NCI-H2196 treated with DMSO at 0.1 percent for 48 hours (cell line): ENCODE measurements around the gene AIPL1.

Experiments used
- DNase-seq: peaks from one replicate; lab custom pipeline; 2025; ENCODE audit not compliant: unreplicated experiment; lab: John Stamatoyannopoulos, UW

AIPL1 gene

GRCh38 chr17:6467567-6467966, 32.6 kb upstream of the AIPL1 start:
- DNase-seq: no peak

GRCh38 chr17:6465206-6466003, 30.5 kb upstream of the AIPL1 start:
- DNase-seq: no peak

- no peak for DNase-seq
These were observed 29.6 kb upstream of the AIPL1 start for GRCh38 chr17:6464446-6465041.

GRCh38 chr17:6463616-6464445, 28.9 kb upstream of the AIPL1 start:
- DNase-seq: no peak

- DNase-seq: no peak
These were observed 27.8 kb upstream of the AIPL1 start for GRCh38 chr17:6462692-6463091.

GRCh38 chr17:6461792-6462524, 27.0 kb upstream of the AIPL1 start:
- no peak for DNase-seq

- DNase-seq: no peak
These were observed 26.3 kb upstream of the AIPL1 start for GRCh38 chr17:6461246-6461645.

GRCh38 chr17:6460531-6461161, 25.7 kb upstream of the AIPL1 start:
- DNase-seq: no peak

- DNase-seq: no peak
These were observed 23.6 kb upstream of the AIPL1 start for GRCh38 chr17:6458460-6458950.

- no peak for DNase-seq
These were observed 23.0 kb upstream of the AIPL1 start for GRCh38 chr17:6457688-6458459.

- peak; percentile 28 for DNase-seq
These were observed 22.2 kb upstream of the AIPL1 start for GRCh38 chr17:6456914-6457687.

- no peak for DNase-seq
These were observed 21.4 kb upstream of the AIPL1 start for GRCh38 chr17:6456321-6456720.

GRCh38 chr17:6455321-6455705, 20.4 kb upstream of the AIPL1 start:
- DNase-seq: peak; percentile 37

- DNase-seq: no peak
These were observed 19.8 kb upstream of the AIPL1 start for GRCh38 chr17:6454495-6455320.

- DNase-seq: no peak
These were observed 18.5 kb upstream of the AIPL1 start for GRCh38 chr17:6453279-6454024.

GRCh38 chr17:6452471-6453266, 17.7 kb upstream of the AIPL1 start:
- DNase-seq: no peak
